ENCODE results near the gene COQ8A. TPM values are rescaled to one million over a fixed set of nuclear protein-coding genes. Genes with fewer than 3 reads are reported as not detected.

The COQ8A gene
- polyA plus RNA-seq, 1 of the 3 experiments (the other 2 are of a cell fraction) = 11.8 TPM

DNA sequence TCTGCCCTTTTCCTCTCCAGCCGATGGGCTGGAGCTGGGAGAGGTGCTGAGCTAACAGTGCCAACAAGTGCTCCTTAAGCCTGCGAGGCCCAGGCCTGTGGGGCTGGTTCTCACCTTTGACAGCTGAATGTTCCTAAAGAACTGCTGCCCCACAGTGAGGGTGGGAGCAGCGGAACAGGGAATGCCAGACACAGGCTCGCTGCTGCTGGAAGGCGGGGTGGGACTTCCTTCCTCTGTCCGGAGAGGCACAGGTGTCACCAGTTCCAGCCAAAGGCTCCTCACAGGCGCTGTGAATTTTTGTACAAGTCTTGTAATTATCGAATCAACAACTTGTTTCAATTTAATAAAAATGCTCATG is 47.1 kb downstream of the COQ8A start:
- no peak for DNase-seq
- WGBS (ENCODE audit: low lambda C conversion rate) = 91% methylated on average over 4 of the region's 8 CpGs
- peaks cover 0 to 44% of the 10 kb centered on the region in 2 experiments for H3K36me3 ChIP-seq (replicated peaks in 1 of 2; ENCODE audit: control insufficient read depth in 1 of 2, insufficient read depth in 2 of 2, low read length in 1 of 2)

GRCh38 chr1:226987623-226988333 is 47.7 kb downstream of the COQ8A start:
- Histone ChIP-seq H3K9ac (no peak overlapping the region), H3K79me2 (ENCODE audit: insufficient read depth) (no peaks in the 10 kb centered on the region), H3K36me3 (replicated peaks in 1 of 2; ENCODE audit: control insufficient read depth in 1 of 2, insufficient read depth in 2 of 2, low read length in 1 of 2) (peaks cover 0 to 46% of the 10 kb centered on the region in 2 experiments), H3K4me3 (ENCODE audit: low read depth in 2 of 2, low read length in 1 of 2) (no peak overlapping the region), H4K20me1 (ENCODE audit: insufficient read depth) (no peaks in the 10 kb centered on the region), H3K9me3 (no peaks in the 10 kb centered on the region), H3K9me2 (no peaks in the 10 kb centered on the region), H3K27me3 (ENCODE audit: insufficient read depth) (no peaks in the 10 kb centered on the region), H3K4me2 (no peak overlapping the region), H2AFZ (ENCODE audit: low read depth) (no peak overlapping the region), H3K4me1 (ENCODE audit: control insufficient read depth in 1 of 2, insufficient read depth in 2 of 2, low read depth in 1 of 2, low read length in 1 of 2) (no peaks in the 10 kb centered on the region; a peak in 2 of 4 replicates), H3K27ac (ENCODE audit: low read depth in 2 of 2, low read length in 1 of 2) (no peak overlapping the region), H3F3A (replicated peaks; ENCODE audit: insufficient read depth) (no peaks in the 10 kb centered on the region)
- 91% methylated on average over 14 of the region's 16 CpGs for WGBS (ENCODE audit: low lambda C conversion rate)
- DNase-seq = no peak
- CTCF ChIA-PET = no interaction called here
- no peak for TF ChIP-seq TEAD4 (IDR thresholded peaks at IDR 0.05; ENCODE audit: borderline replicate concordance, insufficient read depth)
- POLR2A ChIA-PET = no interaction called here

More for the DNA sequence above, 47.1 kb downstream of the COQ8A start:
- CTCF ChIA-PET = no interaction called here
- no peaks in the 10 kb centered on the region for H4K20me1 ChIP-seq (ENCODE audit: insufficient read depth)
- H2AFZ ChIP-seq (ENCODE audit: low read depth) = no peak overlapping the region
- no peak overlapping the region for H3K4me2 ChIP-seq
- no peak overlapping the region for H3K4me3 ChIP-seq (ENCODE audit: low read depth in 2 of 2, low read length in 1 of 2)
- no peaks in the 10 kb centered on the region for H3F3A ChIP-seq (replicated peaks; ENCODE audit: insufficient read depth)
- TF ChIP-seq ELF1 (IDR thresholded peaks at IDR 0.05) (no peak), ZBTB33 (IDR thresholded peaks at IDR 0.05; ENCODE audit: borderline replicate concordance, low read depth) (no peak), USF2 (IDR thresholded peaks at IDR 0.05; ENCODE audit: borderline replicate concordance, low read depth, low read length) (no peak), JUND (IDR thresholded peaks at IDR 0.05) (no peak), FOSL2 (IDR thresholded peaks at IDR 0.05; ENCODE audit: borderline replicate concordance, low read depth) (no peak), MEF2A (IDR thresholded peaks at IDR 0.05; ENCODE audit: borderline replicate concordance, low read depth) (no peak), TAF1 (IDR thresholded peaks at IDR 0.05; ENCODE audit: borderline replicate concordance, low read depth, low read length) (no peak), YY1 (IDR thresholded peaks at IDR 0.05; ENCODE audit: low read depth) (no peak)
- no peak overlapping the region for H3K9ac ChIP-seq
- H3K4me1 ChIP-seq (ENCODE audit: control insufficient read depth in 1 of 2, insufficient read depth in 2 of 2, low read depth in 1 of 2, low read length in 1 of 2) = no peaks in the 10 kb centered on the region; a peak in 2 of 4 replicates
- no peak overlapping the region for H3K27ac ChIP-seq (ENCODE audit: low read depth in 2 of 2, low read length in 1 of 2)
- no peaks in the 10 kb centered on the region for H3K79me2 ChIP-seq (ENCODE audit: insufficient read depth)
- H3K9me2 ChIP-seq = no peaks in the 10 kb centered on the region
- H3K9me3 ChIP-seq = no peaks in the 10 kb centered on the region
- H3K27me3 ChIP-seq (ENCODE audit: insufficient read depth) = no peaks in the 10 kb centered on the region
- POLR2A ChIA-PET = no interaction called here
